ENCODE results near the gene OLFML2A.

OLFML2A gene

GRCh38 chr9:124786881-124787573 lies 10.1 kb downstream of the OLFML2A start:
- H3K4me3 ChIP-seq (ENCODE audit: control insufficient read depth in 1 of 7, extremely low read depth in 1 of 7, insufficient read depth in 4 of 7, low read depth in 2 of 7, low read length in 6 of 7): no peak overlapping the region
- 99% methylated on average over 15 of the region's 20 CpGs for WGBS (ENCODE audit: insufficient coverage)
- no peaks in the 10 kb centered on the region for H3K9me3 ChIP-seq (ENCODE audit: control extremely low read depth in 1 of 5, control insufficient read depth in 4 of 5, insufficient read depth in 2 of 5, low read depth in 1 of 5, low read length in 4 of 5)
- no peak for DNase-seq
- no peaks in the 10 kb centered on the region for H3K36me3 ChIP-seq (ENCODE audit: control insufficient read depth in 4 of 4, insufficient read depth in 4 of 4, low read length in 3 of 4)
- POLR2A ChIA-PET: no interaction called here
- H3K27me3 ChIP-seq (replicated peaks in 2 of 5; ENCODE audit: control insufficient read depth in 4 of 5, insufficient read depth in 5 of 5, low read length in 4 of 5): no peaks in the 10 kb centered on the region
- CTCF ChIA-PET: interaction anchor here (1.2 to 4.6 kb wide), 4 partner anchors 10 to 66 kb away, joined by 3 to 15 read pairs (median 6); partner anchors contain the start of genes OLFML2A and WDR38
- no peak overlapping the region for H3K27ac ChIP-seq (ENCODE audit: insufficient read depth in 1 of 2, low read depth in 1 of 2, low read length in 2 of 2, poor library complexity in 1 of 2, severe bottlenecking in 2 of 2)
- H3K4me1 ChIP-seq (ENCODE audit: control extremely low read depth in 1 of 4, control insufficient read depth in 4 of 4, insufficient read depth in 4 of 4, low read length in 3 of 4): peaks cover 0 to 7% (median 0%) of the 10 kb centered on the region in 4 experiments

DNA sequence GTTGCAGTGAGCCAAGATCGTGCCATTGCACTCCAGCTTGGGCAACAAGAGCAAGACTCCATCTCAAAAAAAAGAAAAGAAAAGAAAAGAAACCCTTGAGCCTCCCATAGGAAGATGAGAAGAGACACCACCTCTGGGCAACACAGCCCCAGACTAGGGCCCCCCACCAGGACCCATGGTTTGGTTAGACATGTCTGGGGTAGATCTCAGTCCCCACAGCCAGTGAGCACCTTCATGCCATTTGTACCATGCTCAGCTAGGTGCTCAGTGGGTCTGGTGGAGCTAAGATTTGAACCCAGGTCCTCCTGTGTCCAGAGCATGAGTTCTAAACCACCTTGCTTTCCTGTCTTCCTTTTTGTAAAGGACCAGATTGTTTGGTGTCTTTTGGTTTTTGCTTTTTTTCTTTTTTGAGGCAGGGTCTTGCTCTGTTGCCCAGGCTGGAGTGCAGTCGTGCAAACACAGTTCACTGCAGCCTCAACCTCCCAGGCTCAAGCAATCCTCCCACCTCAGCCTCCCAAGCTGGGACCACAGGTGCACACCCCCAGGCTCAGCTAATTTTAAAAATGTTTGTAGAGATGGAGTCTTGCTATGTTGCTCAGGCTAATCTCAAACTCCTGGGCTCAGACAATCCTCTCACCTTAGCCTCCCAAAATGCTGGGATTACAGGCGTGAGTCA lies 11.7 kb downstream of the OLFML2A start:
- Histone ChIP-seq H3K9me3 (ENCODE audit: control extremely low read depth in 1 of 5, control insufficient read depth in 4 of 5, insufficient read depth in 2 of 5, low read depth in 1 of 5, low read length in 4 of 5) (no peaks in the 10 kb centered on the region), H3K4me1 (ENCODE audit: control extremely low read depth in 1 of 4, control insufficient read depth in 4 of 4, insufficient read depth in 4 of 4, low read length in 3 of 4) (peaks cover 0 to 7% (median 0%) of the 10 kb centered on the region in 4 experiments), H3K36me3 (ENCODE audit: control insufficient read depth in 4 of 4, insufficient read depth in 4 of 4, low read length in 3 of 4) (no peaks in the 10 kb centered on the region), H3K27me3 (replicated peaks in 2 of 5; ENCODE audit: control insufficient read depth in 4 of 5, insufficient read depth in 5 of 5, low read length in 4 of 5) (no peaks in the 10 kb centered on the region), H3K4me3 (ENCODE audit: control insufficient read depth in 1 of 7, extremely low read depth in 1 of 7, insufficient read depth in 4 of 7, low read depth in 2 of 7, low read length in 6 of 7) (no peak overlapping the region), H3K27ac (ENCODE audit: insufficient read depth in 1 of 2, low read depth in 1 of 2, low read length in 2 of 2, poor library complexity in 1 of 2, severe bottlenecking in 2 of 2) (no peak overlapping the region)
- ChIA-PET CTCF (interaction anchor here (1.1 to 4.6 kb wide), 5 partner anchors 11 to 64 kb away, joined by 3 to 15 read pairs (median 4); partner anchors contain the start of gene WDR38), POLR2A (no interaction called here)
- DNase-seq: no peak
- WGBS (ENCODE audit: insufficient coverage): no CpG with 5 or more reads among the region's 3 CpGs

DNA sequence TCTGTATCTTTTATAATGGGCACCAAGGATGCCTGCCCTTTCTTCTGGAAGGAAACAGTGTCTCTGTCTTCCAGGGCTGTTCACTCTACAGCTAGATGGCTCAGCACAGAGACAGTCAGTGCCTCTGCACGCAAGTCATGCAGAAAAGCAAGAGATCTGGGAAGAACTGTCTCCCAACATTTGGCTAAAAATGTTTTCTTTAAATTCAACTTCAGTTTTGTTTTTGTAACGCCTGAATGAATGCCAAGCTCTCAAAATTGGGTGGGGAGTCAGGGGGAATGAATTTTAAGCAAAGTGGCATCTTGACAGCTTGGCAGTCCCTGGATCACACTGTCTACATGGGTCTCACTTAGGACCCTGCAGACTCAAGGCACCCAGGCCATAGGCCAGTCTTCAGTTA lies 12.6 kb downstream of the OLFML2A start:
- WGBS (ENCODE audit: insufficient coverage): 92% methylated on average over 2 of the region's 2 CpGs
- Histone ChIP-seq H3K4me1 (ENCODE audit: control extremely low read depth in 1 of 4, control insufficient read depth in 4 of 4, insufficient read depth in 4 of 4, low read length in 3 of 4) (peaks cover 0 to 11% (median 3%) of the 10 kb centered on the region in 4 experiments), H3K36me3 (ENCODE audit: control insufficient read depth in 4 of 4, insufficient read depth in 4 of 4, low read length in 3 of 4) (no peaks in the 10 kb centered on the region), H3K27me3 (replicated peaks in 2 of 5; ENCODE audit: control insufficient read depth in 4 of 5, insufficient read depth in 5 of 5, low read length in 4 of 5) (no peaks in the 10 kb centered on the region), H3K27ac (ENCODE audit: insufficient read depth in 1 of 2, low read depth in 1 of 2, low read length in 2 of 2, poor library complexity in 1 of 2, severe bottlenecking in 2 of 2) (no peak overlapping the region), H3K9me3 (ENCODE audit: control extremely low read depth in 1 of 5, control insufficient read depth in 4 of 5, insufficient read depth in 2 of 5, low read depth in 1 of 5, low read length in 4 of 5) (no peaks in the 10 kb centered on the region), H3K4me3 (ENCODE audit: control insufficient read depth in 1 of 7, extremely low read depth in 1 of 7, insufficient read depth in 4 of 7, low read depth in 2 of 7, low read length in 6 of 7) (no peak overlapping the region)
- ChIA-PET POLR2A (interaction anchor here (0.7 kb wide), 1 partner anchor 81 kb away, joined by 3 read pairs; no protein-coding TSS in a partner anchor), CTCF (interaction anchor here (0.6 to 4.6 kb wide), 9 partner anchors 10 to 64 kb away, joined by 3 to 15 read pairs (median 4); partner anchors contain the start of gene WDR38)
- no peak for DNase-seq

- Histone ChIP-seq H3K27me3 (replicated peaks in 2 of 5; ENCODE audit: control insufficient read depth in 4 of 5, insufficient read depth in 5 of 5, low read length in 4 of 5) (no peaks in the 10 kb centered on the region), H3K27ac (ENCODE audit: insufficient read depth in 1 of 2, low read depth in 1 of 2, low read length in 2 of 2, poor library complexity in 1 of 2, severe bottlenecking in 2 of 2) (no peak overlapping the region), H3K4me3 (ENCODE audit: control insufficient read depth in 1 of 7, extremely low read depth in 1 of 7, insufficient read depth in 4 of 7, low read depth in 2 of 7, low read length in 6 of 7) (no peak overlapping the region), H3K9me3 (ENCODE audit: control extremely low read depth in 1 of 5, control insufficient read depth in 4 of 5, insufficient read depth in 2 of 5, low read depth in 1 of 5, low read length in 4 of 5) (no peaks in the 10 kb centered on the region), H3K36me3 (ENCODE audit: control insufficient read depth in 4 of 4, insufficient read depth in 4 of 4, low read length in 3 of 4) (no peaks in the 10 kb centered on the region), H3K4me1 (ENCODE audit: control extremely low read depth in 1 of 4, control insufficient read depth in 4 of 4, insufficient read depth in 4 of 4, low read length in 3 of 4) (peaks cover 0 to 16% (median 8%) of the 10 kb centered on the region in 4 experiments)
- ChIA-PET POLR2A (interaction anchor here (0.7 kb wide), 1 partner anchor 80 kb away, joined by 3 read pairs; no protein-coding TSS in a partner anchor), CTCF (interaction anchor here (0.7 to 2.2 kb wide), 5 partner anchors 11 to 63 kb away, joined by 3 to 7 read pairs (median 4); partner anchors contain the start of gene WDR38)
- 100% methylated on average over 3 of the region's 8 CpGs for WGBS (ENCODE audit: insufficient coverage)
- DNase-seq: no peak
These were observed 13.4 kb downstream of the OLFML2A start for GRCh38 chr9:124790301-124790700.

GRCh38 chr9:124790801-124791505 lies 14.0 kb downstream of the OLFML2A start:
- Histone ChIP-seq H3K9me3 (ENCODE audit: control extremely low read depth in 1 of 5, control insufficient read depth in 4 of 5, insufficient read depth in 2 of 5, low read depth in 1 of 5, low read length in 4 of 5) (no peaks in the 10 kb centered on the region), H3K4me3 (ENCODE audit: control insufficient read depth in 1 of 7, extremely low read depth in 1 of 7, insufficient read depth in 4 of 7, low read depth in 2 of 7, low read length in 6 of 7) (no peak overlapping the region), H3K36me3 (ENCODE audit: control insufficient read depth in 4 of 4, insufficient read depth in 4 of 4, low read length in 3 of 4) (no peaks in the 10 kb centered on the region), H3K4me1 (ENCODE audit: control extremely low read depth in 1 of 4, control insufficient read depth in 4 of 4, insufficient read depth in 4 of 4, low read length in 3 of 4) (peaks cover 0 to 22% (median 15%) of the 10 kb centered on the region in 4 experiments), H3K27me3 (replicated peaks in 2 of 5; ENCODE audit: control insufficient read depth in 4 of 5, insufficient read depth in 5 of 5, low read length in 4 of 5) (no peaks in the 10 kb centered on the region), H3K27ac (ENCODE audit: insufficient read depth in 1 of 2, low read depth in 1 of 2, low read length in 2 of 2, poor library complexity in 1 of 2, severe bottlenecking in 2 of 2) (no peak overlapping the region)
- DNase-seq: no peak
- 93% methylated on average over 3 of the region's 5 CpGs for WGBS (ENCODE audit: insufficient coverage)
- ChIA-PET CTCF (interaction anchor here (1.0 to 1.3 kb wide), 3 partner anchors 16 to 62 kb away, joined by 3 to 4 read pairs (median 3); partner anchors contain the start of gene WDR38), POLR2A (no interaction called here)

DNA sequence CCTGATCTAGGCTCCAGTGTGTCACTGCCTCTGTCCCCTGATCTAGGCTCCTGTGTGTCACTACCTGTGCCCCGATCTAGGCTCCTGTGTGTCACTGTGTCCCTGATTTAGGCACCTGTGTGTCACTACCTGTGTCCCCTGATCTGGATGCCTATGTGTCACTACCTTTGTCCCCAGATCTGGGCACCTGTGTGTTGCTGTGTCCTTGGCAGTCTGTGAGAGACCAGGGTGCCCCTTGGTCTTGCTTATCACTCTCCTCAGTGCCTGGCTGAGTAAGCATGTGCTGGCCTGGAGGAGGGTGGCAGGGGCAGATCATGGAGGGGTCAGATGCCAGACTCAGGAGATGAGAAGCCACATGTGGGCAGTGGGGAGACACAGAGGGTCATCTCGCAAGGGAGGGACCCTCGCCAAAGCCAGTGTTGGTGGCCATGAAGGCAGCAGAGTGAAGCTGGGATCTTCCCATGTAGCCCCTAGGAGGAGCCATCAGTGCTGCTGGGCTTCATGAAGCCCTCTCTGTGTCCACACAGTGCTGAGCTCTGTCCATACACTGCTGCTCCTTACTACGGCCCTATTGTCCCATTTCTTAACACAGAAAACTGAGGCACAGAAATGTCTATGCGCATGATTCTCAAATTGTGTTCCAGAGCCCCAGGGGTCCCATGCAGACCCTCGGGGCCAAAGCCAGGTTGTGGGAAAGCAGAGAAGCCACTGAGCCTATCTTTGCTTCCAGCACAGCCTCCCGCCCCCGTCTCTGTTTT lies 15.5 kb downstream of the OLFML2A start:
- POLR2A ChIA-PET: no interaction called here

More for the DNA sequence above, 15.5 kb downstream of the OLFML2A start:
- WGBS (ENCODE audit: insufficient coverage): 84% methylated on average over 7 of the region's 8 CpGs
- Histone ChIP-seq H3K27me3 (replicated peaks in 2 of 5; ENCODE audit: control insufficient read depth in 4 of 5, insufficient read depth in 5 of 5, low read length in 4 of 5) (no peaks in the 10 kb centered on the region), H3K27ac (ENCODE audit: insufficient read depth in 1 of 2, low read depth in 1 of 2, low read length in 2 of 2, poor library complexity in 1 of 2, severe bottlenecking in 2 of 2) (no peak overlapping the region), H3K36me3 (ENCODE audit: control insufficient read depth in 4 of 4, insufficient read depth in 4 of 4, low read length in 3 of 4) (no peaks in the 10 kb centered on the region), H3K4me3 (ENCODE audit: control insufficient read depth in 1 of 7, extremely low read depth in 1 of 7, insufficient read depth in 4 of 7, low read depth in 2 of 7, low read length in 6 of 7) (no peak overlapping the region), H3K4me1 (ENCODE audit: control extremely low read depth in 1 of 4, control insufficient read depth in 4 of 4, insufficient read depth in 4 of 4, low read length in 3 of 4) (peaks cover 0 to 36% (median 26%) of the 10 kb centered on the region in 4 experiments), H3K9me3 (ENCODE audit: control extremely low read depth in 1 of 5, control insufficient read depth in 4 of 5, insufficient read depth in 2 of 5, low read depth in 1 of 5, low read length in 4 of 5) (no peaks in the 10 kb centered on the region)
- no peak for DNase-seq
- CTCF ChIA-PET: interaction anchor here (0.9 to 10.3 kb wide), 5 partner anchors 16 to 237 kb away, joined by 3 to 83 read pairs (median 3); partner anchors contain the start of genes OLFML2A and WDR38
